Thyroid gland (tissue), 4 donors: Measurements from ENCODE around the gene RNF19B. TPM values are rescaled to one million over a fixed set of nuclear protein-coding genes. Genes with fewer than 3 reads are reported as not detected.

Experiments used
- DNase-seq, 2 donors: peaks; one replicate each; pipeline ENCODE4 v3.0.0-alpha.2; 2019
- H3K27ac ChIP-seq, 3 donors: fragments of 200-600 bp; sonication (generic); 1 replicate in 2 of 3; 2 replicates in 1 of 3; pipeline ENCODE4 v1.5.1; 2016 to 2019; ENCODE audit warnings: mild to moderate bottlenecking in 1 of 3, moderate library complexity in 1 of 3
- H3K27me3 ChIP-seq: fragments of 200-600 bp; sonication (generic); one replicate; pipeline ENCODE4 v1.5.1; 2019
- H3K36me3 ChIP-seq, 2 donors: fragments of 200-600 bp; sonication (generic); one replicate each; pipeline ENCODE4 v1.5.1; 2016 to 2019
- H3K4me1 ChIP-seq, 2 donors: fragments of 200-600 bp; sonication (generic); one replicate each; pipeline ENCODE4 v1.5.1; 2017 to 2019
- H3K4me3 ChIP-seq, 3 donors: fragments of 200-600 bp; sonication (generic); replicated peaks in 1 of 3; 1 replicate in 2 of 3; 2 replicates in 1 of 3; pipeline ENCODE4 v1.5.1; 2016; ENCODE audit warnings: mild to moderate bottlenecking in 1 of 3
- H3K9me3 ChIP-seq: fragments of 200-600 bp; sonication (generic); one replicate; pipeline ENCODE4 v1.5.1; 2017
- CTCF ChIP-seq, 6 experiments: fragments of 200-600 bp in 3 of 6; fragments of 450-650 bp in 3 of 6; sonication (generic) in 3 of 6; IDR thresholded peaks; one replicate each; pipeline ENCODE4 v1.5.1; 2016 to 2019; ENCODE audit warnings: antibody characterized with exemption in 6 of 6, mild to moderate bottlenecking in 2 of 6, inconsistent platforms in 1 of 6, moderate library complexity in 1 of 6
- POLR2A ChIP-seq, 2 donors: fragments of 450-650 bp; IDR thresholded peaks; one replicate each; pipeline ENCODE4 v1.6.1; 2017; ENCODE audit warnings: antibody characterized with exemption in 2 of 2, mild to moderate bottlenecking in 2 of 2, moderate library complexity in 1 of 2
- WGBS, 2 donors: methylation state at CpG; one replicate each; pipeline ENCODE4 v1.1.5; 2017; 5-methylcytosine and 5-hydroxymethylcytosine counted together
- intact Hi-C: fragments of 100-400 bp; cut with DNase I; formaldehyde crosslinking; loops from one replicate; pipeline ENCODE4 v1.15.1; 2023
- total RNA-seq, 4 donors: library from RNA; depleted of rRNA; stranded (reverse); fragments of >200 nt; gene quantifications; one replicate each; pipeline ENCODE4 v1.2.3, GENCODE V29; 2016

The RNF19B gene
- total RNA-seq, 4 donors from 2014 or later: 13.6 to 24.6 (median 22.4) TPM

GRCh38 chr1:32897082-32898049 is 67.2 kb downstream of the RNF19B start:
- Histone ChIP-seq H3K27ac (no peak overlapping the region), H3K4me3 (no peak overlapping the region), H3K36me3 (no peaks in the 10 kb centered on the region), H3K9me3 (no peaks in the 10 kb centered on the region), H3K27me3 (no peaks in the 10 kb centered on the region), H3K4me1 (peaks cover 17 to 21% of the 10 kb centered on the region in 2 donors)
- WGBS, 2 donors: 81 to 87% methylated on average over 11 of the region's 11 CpGs
- no peak for TF ChIP-seq POLR2A (IDR thresholded peaks at IDR 0.05)
- no peak for TF ChIP-seq CTCF (IDR thresholded peaks at IDR 0.05)
- DNase-seq: no peak
- intact Hi-C loops: no loop called here

- no peak for TF ChIP-seq POLR2A (IDR thresholded peaks at IDR 0.05)
- no peak for TF ChIP-seq CTCF (IDR thresholded peaks at IDR 0.05)
- H3K9me3 ChIP-seq: no peaks in the 10 kb centered on the region
- 61 to 73% methylated on average over 5 of the region's 5 CpGs for WGBS, 2 donors
- H3K27me3 ChIP-seq: no peaks in the 10 kb centered on the region
- H3K4me3 ChIP-seq: no peak overlapping the region
- intact Hi-C loops: no loop called here
- peaks cover 13 to 21% of the 10 kb centered on the region in 2 donors for H3K4me1 ChIP-seq
- DNase-seq: no peak
- no peak overlapping the region for H3K27ac ChIP-seq
- no peaks in the 10 kb centered on the region for H3K36me3 ChIP-seq
Observed at GRCh38 chr1:32896451-32896850, 68.2 kb downstream of the RNF19B start.

GRCh38 chr1:32895325-32896215 is 69.0 kb downstream of the RNF19B start:
- intact Hi-C loops: no loop called here
- Histone ChIP-seq H3K4me1 (peaks cover 9 to 17% of the 10 kb centered on the region in 2 donors), H3K36me3 (no peaks in the 10 kb centered on the region), H3K27ac (no peak overlapping the region), H3K4me3 (no peak overlapping the region), H3K9me3 (no peaks in the 10 kb centered on the region), H3K27me3 (no peaks in the 10 kb centered on the region)
- no peak for TF ChIP-seq CTCF (IDR thresholded peaks at IDR 0.05)
- TF ChIP-seq POLR2A (IDR thresholded peaks at IDR 0.05): no peak
- WGBS, 2 donors: 96 to 97% methylated on average over 21 to 25 of the region's 26 CpGs
- DNase-seq: no peak

- intact Hi-C loops: no loop called here
- peaks cover 4 to 13% of the 10 kb centered on the region in 2 donors for H3K4me1 ChIP-seq
- DNase-seq: no peak
- no peaks in the 10 kb centered on the region for H3K9me3 ChIP-seq
- TF ChIP-seq POLR2A (IDR thresholded peaks at IDR 0.05): no peak
- no peak for TF ChIP-seq CTCF (IDR thresholded peaks at IDR 0.05)
- H3K27me3 ChIP-seq: no peaks in the 10 kb centered on the region
- H3K4me3 ChIP-seq: no peak overlapping the region
- WGBS, 2 donors: 83 to 88% methylated on average over 5 of the region's 6 CpGs
- no peak overlapping the region for H3K27ac ChIP-seq
- H3K36me3 ChIP-seq: no peaks in the 10 kb centered on the region
Observed at GRCh38 chr1:32894681-32895080, 69.9 kb downstream of the RNF19B start.
